Naive B cell (primary cell): ENCODE data around the gene BRINP1. TPM values are rescaled to one million over a fixed set of nuclear protein-coding genes. Genes with fewer than 3 reads are reported as not detected.
"Not testable (repeated sequence)": the region's sequence is repeated elsewhere in the genome, so short reads cannot be mapped to it uniquely, and the experiment has no call there.

Source experiments
- ATAC-seq, 2 donors: fragments of 150-1000 bp; cut with Tn5 transposase; 2 replicates each; pipeline ENCODE4 v1.10.0; 2021; ENCODE audit warnings: low read depth in 2 of 2, mild to moderate bottlenecking in 2 of 2, moderate library complexity in 2 of 2
- DNase-seq: peaks from one replicate; pipeline ENCODE4 v3.0.0; 2022
- H3K27ac Mint-ChIP-seq, 6 donors: one replicate each; pipeline ENCODE4 v1.8.0; 2020 to 2022; ENCODE audit warnings: mild to moderate bottlenecking in 6 of 6, mixed read lengths in 6 of 6, moderate library complexity in 5 of 6, inconsistent platforms in 2 of 6
- H3K27me3 Mint-ChIP-seq, 3 donors: one replicate each; pipeline ENCODE4 v1.8.0; 2021 to 2022; ENCODE audit warnings: mixed read lengths in 3 of 3, mild to moderate bottlenecking in 1 of 3
- H3K36me3 Mint-ChIP-seq, 2 donors: one replicate each; pipeline ENCODE4 v1.8.0; 2020 to 2022; ENCODE audit warnings: mixed read lengths in 2 of 2, inconsistent platforms in 1 of 2, mild to moderate bottlenecking in 1 of 2
- H3K4me1 Mint-ChIP-seq, 3 donors: one replicate each; pipeline ENCODE4 v1.8.0; 2020 to 2022; ENCODE audit warnings: mixed read lengths in 3 of 3, inconsistent platforms in 1 of 3, mild to moderate bottlenecking in 1 of 3, moderate library complexity in 1 of 3
- H3K4me3 Mint-ChIP-seq, 8 donors: one replicate each; pipeline ENCODE4 v1.8.0; 2020 to 2022; ENCODE audit warnings: mild to moderate bottlenecking in 8 of 8, mixed read lengths in 8 of 8, moderate library complexity in 8 of 8, inconsistent platforms in 2 of 8
- H3K9me3 Mint-ChIP-seq, 7 donors: one replicate each; pipeline ENCODE4 v1.8.0; 2020 to 2022; ENCODE audit warnings: mixed read lengths in 7 of 7, mild to moderate bottlenecking in 5 of 7, inconsistent platforms in 2 of 7, moderate library complexity in 1 of 7
- polyA plus RNA-seq, 6 donors: library from polyadenylated mRNA; unstranded; fragments of 300-500 nt; fragmentation: Illumina TruSeq; gene quantifications; one replicate each; pipeline ENCODE4 v1.2.3, GENCODE V29; 2021; ENCODE audit warnings: low read depth in 6 of 6

The BRINP1 gene
- polyA plus RNA-seq, 6 donors from 2014 or later, result not detected

GRCh38 chr9:119184265-119184936, 184.8 kb downstream of the BRINP1 start:
- H3K4me3 Mint-ChIP-seq, result no peak overlapping the region
- H3K36me3 Mint-ChIP-seq, result no peaks in the 10 kb centered on the region
- no peak for DNase-seq
- no peaks in the 10 kb centered on the region for H3K4me1 Mint-ChIP-seq
- H3K9me3 Mint-ChIP-seq, result peaks cover 2 to 13% (median 10%) of the 10 kb centered on the region in 7 donors
- no peak overlapping the region for H3K27ac Mint-ChIP-seq
- no peaks in the 10 kb centered on the region for H3K27me3 Mint-ChIP-seq
- no peak for ATAC-seq

GRCh38 chr9:119181561-119181960, 187.7 kb downstream of the BRINP1 start:
- Mint-ChIP-seq H3K4me1 (no peaks in the 10 kb centered on the region), H3K4me3 (no peak overlapping the region)

DNA sequence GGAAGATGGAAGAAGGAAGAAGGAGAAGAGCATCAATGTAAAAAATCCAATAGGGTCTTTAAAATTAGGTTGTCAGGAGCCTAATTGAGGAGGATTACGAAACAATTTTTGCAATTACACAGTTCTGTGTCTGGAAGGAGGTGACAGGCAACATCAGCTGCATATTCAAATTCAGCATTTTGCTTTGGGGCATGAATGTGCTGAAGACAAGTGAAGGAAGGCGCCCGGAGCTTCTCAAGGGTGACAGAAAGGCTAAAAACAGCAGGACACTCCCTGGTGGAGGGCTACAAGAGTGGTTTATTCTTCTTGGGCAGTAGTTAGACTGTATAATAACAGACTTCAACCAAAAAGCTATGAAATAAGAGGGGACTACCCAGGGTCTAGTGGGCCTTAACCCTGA, 188.3 kb downstream of the BRINP1 start:
- peaks cover under 1 to 13% (median 3%) of the 10 kb centered on the region in 7 donors for H3K9me3 Mint-ChIP-seq
- H3K27ac Mint-ChIP-seq, result no peak overlapping the region
- no peak for DNase-seq
- no peak for ATAC-seq
- H3K36me3 Mint-ChIP-seq, result no peaks in the 10 kb centered on the region
- H3K4me3 Mint-ChIP-seq, result no peak overlapping the region
- H3K27me3 Mint-ChIP-seq, result no peaks in the 10 kb centered on the region
- no peaks in the 10 kb centered on the region for H3K4me1 Mint-ChIP-seq

More at GRCh38 chr9:119181561-119181960, 187.7 kb downstream of the BRINP1 start:
- ATAC-seq, result no peak
- Mint-ChIP-seq H3K27ac (no peak overlapping the region), H3K36me3 (no peaks in the 10 kb centered on the region), H3K27me3 (no peaks in the 10 kb centered on the region), H3K9me3 (peaks cover 0 to 9% (median 3%) of the 10 kb centered on the region in 7 donors)
- DNase-seq, result no peak

DNA sequence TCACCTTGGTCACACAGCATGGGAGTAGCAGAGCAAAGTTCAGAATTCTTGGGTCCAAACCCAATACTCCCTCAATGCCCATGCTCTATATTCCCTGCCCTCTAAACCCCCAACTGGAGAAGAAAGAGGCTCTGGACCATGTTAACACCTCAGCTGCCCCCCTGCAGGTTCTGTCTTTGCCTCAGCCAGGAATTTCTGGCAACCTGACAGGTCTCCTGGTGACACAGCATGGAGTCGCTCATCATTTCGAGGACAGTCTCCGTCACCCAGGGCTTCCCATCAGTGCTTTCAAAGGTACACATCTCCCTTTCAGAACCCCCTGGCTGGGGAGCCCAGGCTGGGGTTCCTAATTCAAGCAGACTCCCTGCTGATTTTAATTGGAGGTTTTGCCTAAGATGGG, 189.5 kb downstream of the BRINP1 start:
- Mint-ChIP-seq H3K27ac (no peak overlapping the region), H3K9me3 (peaks cover 0 to 16% (median 6%) of the 10 kb centered on the region in 7 donors), H3K4me1 (no peaks in the 10 kb centered on the region), H3K27me3 (no peaks in the 10 kb centered on the region), H3K36me3 (no peaks in the 10 kb centered on the region), H3K4me3 (no peak overlapping the region)
- no peak for DNase-seq
- ATAC-seq, result no peak

DNA sequence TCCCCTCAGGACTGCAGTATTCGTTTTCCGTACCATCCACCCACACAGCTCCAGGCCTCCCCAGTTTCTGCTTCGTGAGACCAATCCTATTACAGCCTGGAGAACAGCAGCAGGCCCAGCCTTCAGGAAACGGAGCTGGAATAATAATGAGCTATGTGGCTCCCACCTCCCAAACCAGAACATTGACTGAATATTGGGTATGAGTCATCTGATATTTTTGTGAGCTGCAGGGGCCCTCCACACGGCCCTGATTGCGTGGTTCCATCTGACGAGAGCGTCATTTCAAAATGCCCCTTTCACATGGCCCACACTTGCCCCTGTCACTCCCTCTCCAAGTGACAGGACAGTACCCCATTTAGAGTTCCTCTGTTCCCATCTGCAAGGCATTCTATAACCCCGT, 192.0 kb downstream of the BRINP1 start:
- DNase-seq (no peak), ATAC-seq (no peak)
- Mint-ChIP-seq H3K4me1 (no peaks in the 10 kb centered on the region), H3K9me3 (peaks cover 2 to 18% (median 6%) of the 10 kb centered on the region in 7 donors), H3K4me3 (no peak overlapping the region), H3K27ac (no peak overlapping the region), H3K36me3 (no peaks in the 10 kb centered on the region), H3K27me3 (no peaks in the 10 kb centered on the region)

GRCh38 chr9:119175581-119175980, 193.7 kb downstream of the BRINP1 start:
- H3K4me1 Mint-ChIP-seq, result no peaks in the 10 kb centered on the region
- H3K9me3 Mint-ChIP-seq, result peaks cover 2 to 17% (median 6%) of the 10 kb centered on the region in 7 donors
- DNase-seq, result no peak
- ATAC-seq, result no peak
- H3K36me3 Mint-ChIP-seq, result no peaks in the 10 kb centered on the region
- H3K27ac Mint-ChIP-seq, result no peak overlapping the region
- H3K27me3 Mint-ChIP-seq, result no peaks in the 10 kb centered on the region
- H3K4me3 Mint-ChIP-seq, result no peak overlapping the region

DNA sequence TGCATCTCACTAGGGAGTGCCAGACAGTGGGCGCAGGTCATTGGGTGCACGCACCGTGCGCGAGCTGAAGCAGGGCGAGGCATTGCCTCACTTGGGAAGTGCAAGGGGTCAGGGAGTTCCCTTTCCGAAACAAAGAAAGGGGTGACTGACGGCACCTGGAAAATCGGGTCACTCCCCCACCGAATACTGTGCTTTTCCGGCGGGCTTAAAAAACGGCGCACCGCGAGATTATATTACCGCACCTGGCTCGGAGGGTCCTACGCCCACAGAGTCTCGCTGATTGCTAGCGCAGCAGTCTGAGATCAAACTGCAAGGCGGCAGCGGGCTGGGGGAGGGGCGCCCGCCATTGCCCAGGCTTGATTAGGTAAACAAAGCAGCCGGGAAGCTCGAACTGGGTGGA, 200.0 kb downstream of the BRINP1 start:
- Mint-ChIP-seq H3K27me3 (peaks cover 0 to 14% (median 4%) of the 10 kb centered on the region in 3 donors), H3K9me3 (peaks cover 0 to 11% (median 5%) of the 10 kb centered on the region in 7 donors)
- not testable (repeated sequence) for H3K36me3 Mint-ChIP-seq, H3K4me1 Mint-ChIP-seq, DNase-seq, H3K27ac Mint-ChIP-seq, ATAC-seq, H3K4me3 Mint-ChIP-seq

- no peak overlapping the region for H3K27ac Mint-ChIP-seq
- DNase-seq (no peak), ATAC-seq (no peak)
- H3K4me3 Mint-ChIP-seq, result no peak overlapping the region
- H3K4me1 Mint-ChIP-seq, result no peaks in the 10 kb centered on the region
- H3K27me3 Mint-ChIP-seq, result peaks cover 0 to 14% (median 4%) of the 10 kb centered on the region in 3 donors
- peaks cover 0 to 11% (median 6%) of the 10 kb centered on the region in 7 donors for H3K9me3 Mint-ChIP-seq
- H3K36me3 Mint-ChIP-seq, result no peaks in the 10 kb centered on the region
Observed at GRCh38 chr9:119167876-119168275, 201.4 kb downstream of the BRINP1 start.

GRCh38 chr9:119167267-119167666, 202.0 kb downstream of the BRINP1 start:
- no peak overlapping the region for H3K4me3 Mint-ChIP-seq
- peaks cover 0 to 14% (median 4%) of the 10 kb centered on the region in 3 donors for H3K27me3 Mint-ChIP-seq
- peaks cover 0 to 11% (median 6%) of the 10 kb centered on the region in 7 donors for H3K9me3 Mint-ChIP-seq
- H3K27ac Mint-ChIP-seq, result no peak overlapping the region
- ATAC-seq, result no peak
- no peaks in the 10 kb centered on the region for H3K36me3 Mint-ChIP-seq
- H3K4me1 Mint-ChIP-seq, result no peaks in the 10 kb centered on the region
- no peak for DNase-seq

DNA sequence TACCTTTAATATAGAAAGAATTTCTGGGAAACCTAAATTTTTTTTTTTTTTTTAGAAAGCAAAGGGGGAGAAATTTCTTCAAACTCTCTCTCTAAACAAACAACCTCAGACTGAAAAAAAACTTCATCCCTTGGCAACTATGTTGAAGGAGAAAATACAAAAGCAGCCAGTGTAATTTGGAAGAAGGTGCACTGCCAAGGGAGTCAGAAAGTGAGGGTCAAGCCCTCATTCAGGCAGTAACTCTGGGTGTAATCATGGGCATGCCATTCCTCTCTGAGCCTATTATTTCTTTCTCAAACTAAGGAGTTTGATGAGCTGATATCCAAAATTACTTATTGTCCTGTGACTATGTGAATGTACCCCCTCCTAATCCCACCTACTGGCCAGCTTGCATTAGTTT, 203.1 kb downstream of the BRINP1 start:
- H3K9me3 Mint-ChIP-seq, result peaks cover 0 to 11% (median 3%) of the 10 kb centered on the region in 7 donors
- H3K27ac Mint-ChIP-seq, result no peak overlapping the region
- H3K27me3 Mint-ChIP-seq, result peaks cover 0 to 14% (median 4%) of the 10 kb centered on the region in 3 donors
- H3K4me1 Mint-ChIP-seq, result no peaks in the 10 kb centered on the region
- no peak overlapping the region for H3K4me3 Mint-ChIP-seq
- H3K36me3 Mint-ChIP-seq, result no peaks in the 10 kb centered on the region
- no peak for ATAC-seq
- no peak for DNase-seq

DNA sequence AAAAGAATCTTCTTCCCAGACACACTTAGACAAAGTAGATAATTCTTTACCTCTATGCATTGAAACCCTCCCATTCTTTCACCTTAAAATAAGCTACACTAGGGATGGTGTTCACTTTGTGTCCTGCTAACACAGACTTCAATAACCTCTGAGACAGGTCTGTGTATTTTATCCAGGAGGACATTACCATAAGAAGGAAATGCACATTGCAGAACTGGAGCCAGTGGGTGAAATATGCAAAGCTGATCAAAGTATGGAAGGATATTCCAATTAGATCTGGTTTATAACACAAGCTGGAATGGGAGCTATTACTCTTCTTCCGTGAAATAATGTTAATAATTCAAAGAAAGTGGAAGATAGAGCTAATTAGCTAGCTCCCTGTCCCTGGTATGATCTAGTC, 204.1 kb downstream of the BRINP1 start:
- Mint-ChIP-seq H3K9me3 (peaks cover 0 to 11% (median 3%) of the 10 kb centered on the region in 7 donors), H3K4me1 (no peaks in the 10 kb centered on the region), H3K27ac (no peak overlapping the region), H3K4me3 (no peak overlapping the region), H3K36me3 (no peaks in the 10 kb centered on the region), H3K27me3 (peaks cover 0 to 14% (median 4%) of the 10 kb centered on the region in 3 donors)
- ATAC-seq (no peak), DNase-seq (no peak)

- peaks cover 0 to 11% (median 3%) of the 10 kb centered on the region in 7 donors for H3K9me3 Mint-ChIP-seq
- H3K36me3 Mint-ChIP-seq, result no peaks in the 10 kb centered on the region
- DNase-seq (no peak), ATAC-seq (no peak)
- H3K4me1 Mint-ChIP-seq, result no peaks in the 10 kb centered on the region
- no peak overlapping the region for H3K4me3 Mint-ChIP-seq
- peaks cover 0 to 14% (median 4%) of the 10 kb centered on the region in 3 donors for H3K27me3 Mint-ChIP-seq
- H3K27ac Mint-ChIP-seq, result no peak overlapping the region
Observed at GRCh38 chr9:119164716-119165115, 204.5 kb downstream of the BRINP1 start.

DNA sequence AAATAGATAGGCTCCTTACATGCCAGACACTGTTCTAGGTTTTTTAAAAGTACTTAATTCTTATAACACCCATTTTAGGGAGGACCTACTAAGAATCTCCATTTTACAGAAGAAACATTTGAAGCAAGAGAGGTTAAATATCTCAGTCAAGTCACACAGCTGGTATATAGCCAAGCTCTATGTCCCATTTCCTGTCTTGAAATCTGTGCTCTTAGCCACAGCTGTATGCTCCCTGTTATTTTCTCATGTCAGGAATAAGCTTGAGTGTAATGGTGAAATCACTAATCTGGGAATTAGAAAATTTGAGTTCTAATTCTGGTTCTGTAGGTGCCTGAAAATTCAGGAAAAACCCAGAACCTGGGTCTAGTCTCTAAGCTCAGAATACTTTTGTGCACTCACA, 208.7 kb downstream of the BRINP1 start:
- ATAC-seq (no peak), DNase-seq (no peak)
- no peaks in the 10 kb centered on the region for H3K4me1 Mint-ChIP-seq
- H3K27ac Mint-ChIP-seq, result no peak overlapping the region
- peaks cover 0 to 6% (median 4%) of the 10 kb centered on the region in 7 donors for H3K9me3 Mint-ChIP-seq
- H3K4me3 Mint-ChIP-seq, result no peak overlapping the region
- no peaks in the 10 kb centered on the region for H3K36me3 Mint-ChIP-seq
- H3K27me3 Mint-ChIP-seq, result no peaks in the 10 kb centered on the region

GRCh38 chr9:119159386-119159785, 209.8 kb downstream of the BRINP1 start:
- Mint-ChIP-seq H3K4me1 (no peaks in the 10 kb centered on the region), H3K27ac (no peak overlapping the region), H3K4me3 (peak overlapping the region in 1 of 8 donors; percentile 37), H3K36me3 (no peaks in the 10 kb centered on the region), H3K27me3 (peaks cover 0 to 3% (median 0%) of the 10 kb centered on the region in 3 donors), H3K9me3 (peaks cover 0 to 6% (median 4%) of the 10 kb centered on the region in 7 donors)
- ATAC-seq (no peak), DNase-seq (no peak)
